Measurements from ENCODE around the gene LPIN1.
"Not testable (repeated sequence)": the region's sequence is repeated elsewhere in the genome, so short reads cannot be mapped to it uniquely, and the experiment has no call there.

The LPIN1 gene

GRCh38 chr2:11810237-11810977 is 64.0 kb downstream of the LPIN1 start:
- DNase-seq (ENCODE audit: low read depth in 2 of 2): no peak

DNA sequence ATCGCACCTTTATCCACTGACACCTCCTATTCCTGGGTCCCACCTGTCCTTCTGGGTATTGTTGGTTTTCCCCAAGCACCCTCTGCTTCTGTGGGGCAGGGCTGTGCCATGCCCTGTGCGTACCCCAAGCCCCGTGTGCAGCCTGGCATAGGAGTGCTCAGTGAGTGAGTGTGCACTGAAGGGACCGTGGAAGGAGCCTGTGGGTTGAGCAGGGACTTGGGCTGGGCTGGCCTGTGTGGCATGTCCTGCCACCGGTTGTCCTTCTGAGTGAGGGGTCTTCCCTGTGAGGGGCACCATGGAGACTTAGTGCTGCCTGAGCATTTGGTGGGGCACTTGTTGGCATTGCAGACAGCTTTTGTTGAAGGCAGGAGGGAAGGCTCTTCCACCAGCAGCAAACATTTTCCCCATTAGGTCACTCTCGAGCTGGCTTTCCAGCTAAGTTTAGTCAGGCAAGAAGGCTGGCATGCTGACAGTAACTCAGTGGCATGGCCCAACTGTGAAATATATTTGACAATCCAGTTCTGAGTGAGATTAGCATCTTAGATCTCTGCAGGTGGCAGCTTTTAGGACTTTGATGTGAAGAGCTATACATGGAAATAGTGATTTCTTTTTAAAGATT is 64.7 kb downstream of the LPIN1 start:
- no peak for DNase-seq (ENCODE audit: low read depth in 2 of 2)

GRCh38 chr2:11812466-11813248 is 66.2 kb downstream of the LPIN1 start:
- DNase-seq (ENCODE audit: low read depth in 2 of 2): no peak

GRCh38 chr2:11813345-11813744 is 66.9 kb downstream of the LPIN1 start:
- DNase-seq (ENCODE audit: low read depth in 2 of 2): not testable (repeated sequence)

GRCh38 chr2:11813951-11814350 is 67.5 kb downstream of the LPIN1 start:
- no peak for DNase-seq (ENCODE audit: low read depth in 2 of 2)

DNA sequence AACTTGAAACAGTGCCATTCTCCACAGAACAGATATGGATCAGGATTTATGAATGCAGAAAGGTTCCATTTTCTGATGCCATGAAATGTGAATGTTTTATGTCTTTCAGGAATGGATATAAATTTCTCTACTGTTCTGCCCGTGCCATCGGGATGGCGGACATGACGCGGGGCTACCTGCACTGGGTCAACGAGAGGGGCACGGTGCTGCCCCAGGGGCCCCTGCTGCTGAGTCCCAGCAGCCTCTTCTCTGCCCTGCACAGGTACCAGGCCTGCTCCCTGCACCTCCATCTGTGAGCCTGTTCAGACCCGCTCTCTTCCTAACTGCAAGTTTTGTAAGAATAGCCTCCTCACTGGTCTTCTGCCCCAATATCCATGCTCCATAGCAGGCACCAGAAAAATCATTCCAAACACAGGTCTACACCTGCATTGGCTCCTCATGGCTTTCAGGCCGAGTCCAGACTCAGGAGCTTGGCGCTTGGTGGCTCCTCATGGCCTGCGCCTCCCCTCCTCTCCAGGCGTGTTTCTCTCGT is 68.6 kb downstream of the LPIN1 start:
- DNase-seq (ENCODE audit: low read depth in 2 of 2): no peak

DNA sequence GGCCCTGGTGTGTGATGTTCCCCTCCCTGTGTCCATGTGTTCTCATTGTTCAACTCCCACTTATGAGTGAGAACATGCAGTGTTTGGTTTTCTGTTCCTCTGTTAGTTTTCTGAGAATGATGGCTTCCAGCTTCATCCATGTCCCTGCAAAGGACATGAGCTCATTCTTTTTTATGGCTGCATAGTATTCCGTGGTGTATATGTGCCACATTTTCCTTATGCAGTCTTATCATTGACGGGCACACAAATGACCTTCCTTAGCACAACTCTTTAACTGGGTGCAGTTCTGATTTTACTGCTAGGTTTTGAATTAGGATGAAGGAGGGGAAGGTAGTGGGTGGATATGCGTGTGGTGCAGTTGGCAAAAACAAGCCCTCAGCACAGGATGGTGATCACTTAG is 70.5 kb downstream of the LPIN1 start:
- not testable (repeated sequence) for DNase-seq (ENCODE audit: low read depth in 2 of 2)

GRCh38 chr2:11819235-11819729 is 72.8 kb downstream of the LPIN1 start:
- no peak for DNase-seq (ENCODE audit: low read depth in 2 of 2)

DNA sequence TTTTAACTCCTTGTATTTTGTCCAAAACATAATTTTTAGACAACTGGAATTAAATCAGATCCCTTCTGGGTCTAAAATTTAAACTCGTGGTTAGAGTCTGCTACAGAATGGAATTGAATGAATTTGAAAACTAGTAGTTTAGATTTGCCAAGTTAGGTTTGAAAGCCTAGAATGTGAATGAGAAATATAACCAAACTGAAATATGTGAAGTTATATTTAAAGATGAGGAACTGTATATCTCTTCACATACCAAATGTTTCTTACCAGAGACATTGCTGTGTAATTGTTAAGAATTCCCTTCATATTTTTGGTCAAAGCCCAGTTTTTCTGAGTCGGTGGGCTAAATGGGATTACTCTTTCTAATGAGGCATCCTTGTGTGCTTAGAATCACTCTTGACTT is 74.2 kb downstream of the LPIN1 start:
- DNase-seq (ENCODE audit: low read depth in 2 of 2): no peak

GRCh38 chr2:11821705-11822104 is 75.3 kb downstream of the LPIN1 start:
- no peak for DNase-seq (ENCODE audit: low read depth in 2 of 2)

DNA sequence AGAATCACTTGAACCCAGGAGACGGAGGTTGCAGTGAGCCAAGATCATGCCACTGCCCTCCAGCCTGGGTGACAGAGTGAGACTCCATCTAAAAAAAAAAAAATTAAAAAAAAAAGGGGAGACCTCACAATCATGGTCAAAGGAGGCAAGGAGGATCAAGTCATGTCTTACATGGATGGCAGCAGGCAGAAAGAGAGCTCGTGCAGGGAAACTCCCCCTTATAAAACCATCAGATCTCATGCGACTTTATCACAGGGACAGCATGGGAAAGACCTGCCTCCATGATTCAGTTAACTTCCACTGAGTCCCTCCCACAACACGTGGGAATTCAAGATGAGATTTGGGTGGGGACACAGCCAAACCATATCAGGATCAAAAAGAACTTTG is 75.9 kb downstream of the LPIN1 start:
- DNase-seq (ENCODE audit: low read depth in 2 of 2): not testable (repeated sequence)

- no peak for DNase-seq (ENCODE audit: low read depth in 2 of 2)
Measured at GRCh38 chr2:11822746-11823451, 76.5 kb downstream of the LPIN1 start.

DNA sequence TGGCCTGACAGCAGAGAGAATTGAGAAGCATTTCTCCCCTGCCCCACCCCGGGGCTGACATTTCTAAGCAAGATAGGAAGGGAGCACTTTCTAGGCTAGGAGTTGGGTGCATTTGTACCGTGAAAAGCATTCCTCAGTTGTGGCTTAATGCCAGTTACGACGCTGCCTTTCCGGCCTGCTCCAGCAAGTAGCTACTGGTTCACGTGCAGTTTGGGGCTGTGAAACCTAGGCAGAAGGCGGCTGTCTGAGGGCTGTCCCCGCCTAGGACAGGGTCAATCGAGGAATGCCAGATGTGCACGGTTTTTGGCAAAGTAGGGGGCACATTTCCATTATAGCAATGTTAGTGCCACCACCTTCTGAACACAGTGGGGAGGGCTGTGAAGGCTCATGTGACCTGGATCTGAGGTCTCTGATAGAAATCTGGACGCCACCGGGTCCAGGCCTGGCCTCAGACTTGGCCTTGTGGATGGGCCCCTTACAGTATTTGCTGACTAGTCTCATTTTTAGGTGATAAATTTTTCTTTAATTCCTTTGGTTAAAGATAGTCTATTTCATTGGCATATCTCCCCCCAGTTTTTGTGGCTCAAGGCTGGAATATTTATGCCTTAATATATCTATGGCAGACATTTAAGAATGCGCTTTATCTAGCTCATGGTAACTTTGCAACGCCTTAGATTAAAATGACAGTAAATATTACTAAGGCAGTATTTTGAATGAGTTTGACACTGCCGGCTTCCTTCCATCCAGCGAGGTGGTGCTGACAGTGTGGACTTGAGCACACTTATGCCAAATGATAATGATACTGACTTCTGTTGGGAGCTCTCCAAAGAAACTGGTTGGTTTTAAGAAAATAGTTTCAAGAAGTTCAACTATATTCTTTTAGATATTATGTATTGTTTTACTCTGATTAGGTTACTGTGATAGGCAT is 78.7 kb downstream of the LPIN1 start:
- no peak for DNase-seq (ENCODE audit: low read depth in 2 of 2)

GRCh38 chr2:11827547-11827946 is 81.1 kb downstream of the LPIN1 start:
- DNase-seq (ENCODE audit: low read depth in 2 of 2): peak; percentile 18 to 29

GRCh38 chr2:11828933-11829323 is 82.5 kb downstream of the LPIN1 start:
- DNase-seq (ENCODE audit: low read depth in 2 of 2): no peak

GRCh38 chr2:11829324-11829946 is 83.0 kb downstream of the LPIN1 start:
- peak; percentile 49 to 53 for DNase-seq (ENCODE audit: low read depth in 2 of 2)

GRCh38 chr2:11829947-11830707 is 83.7 kb downstream of the LPIN1 start:
- peak; percentile 15 to 35 for DNase-seq (ENCODE audit: low read depth in 2 of 2)

DNA sequence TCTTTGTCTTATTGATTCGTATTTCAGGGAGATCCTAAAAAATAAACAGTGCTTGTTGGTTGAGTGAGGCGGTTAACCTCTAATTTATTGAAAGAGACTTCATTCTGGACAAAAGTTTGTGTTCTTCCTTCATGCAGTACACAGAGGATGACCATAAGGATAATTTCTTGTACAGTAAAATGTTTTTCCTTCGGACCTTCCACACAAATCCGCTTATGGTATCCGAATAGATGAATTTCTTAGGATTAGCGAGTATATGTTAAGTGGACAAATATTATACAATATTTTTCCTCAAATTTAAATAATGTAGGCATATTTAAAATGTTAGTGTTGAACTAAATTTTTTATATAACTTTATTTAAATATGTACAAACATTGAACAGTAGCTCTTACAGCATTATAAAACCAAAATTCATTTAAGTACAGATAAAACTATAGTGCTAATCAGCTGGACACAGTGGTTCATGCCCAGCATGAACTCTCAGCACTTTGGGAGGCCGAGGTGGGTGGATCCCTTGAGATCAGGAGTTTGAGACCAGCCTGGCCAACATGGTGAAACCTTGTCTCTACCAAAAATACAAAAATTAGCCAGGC is 84.4 kb downstream of the LPIN1 start:
- no peak for DNase-seq (ENCODE audit: low read depth in 2 of 2)

DNA sequence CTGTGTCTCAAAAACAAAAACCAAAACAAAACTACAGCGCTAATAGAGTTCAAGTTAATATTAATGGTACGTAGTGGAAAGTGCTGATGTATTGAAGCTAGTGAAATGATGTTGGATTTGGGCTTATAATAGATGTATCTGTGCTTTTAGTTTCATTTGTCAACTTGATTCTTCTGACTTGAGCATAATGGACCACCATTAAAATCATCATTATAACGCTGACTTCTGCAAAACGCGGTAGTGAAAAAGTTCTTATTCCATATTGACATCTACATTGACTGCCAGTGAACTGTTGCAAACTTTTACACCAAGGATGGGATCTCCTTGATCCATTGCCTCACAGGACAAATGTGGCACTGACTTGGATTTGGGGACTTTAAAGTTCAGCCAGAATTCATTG is 85.0 kb downstream of the LPIN1 start:
- no peak for DNase-seq (ENCODE audit: low read depth in 2 of 2)

Data from stimulated activated CD4-positive, alpha-beta T cell treated with anti-CD3 and anti-CD28 coated beads, Interleukin-4, amount 100 ng/mL, for 48 hours (primary cell).